Stimulated activated CD8-positive, alpha-beta memory T cell treated with anti-CD3 and anti-CD28 coated beads, Interleukin-12 subunit alpha, Interleukin-12 subunit beta, amount 100 ng/mL, for 24 hours (primary cell): ENCODE data around the gene GHRL.

Source experiments
- DNase-seq: peaks from one replicate; pipeline ENCODE4 v3.0.0-alpha.2; 2020; ENCODE audit errors: extremely low read depth

Gene GHRL

GRCh38 chr3:10244009-10244408, 48.7 kb downstream of the GHRL start:
- DNase-seq = no peak

GRCh38 chr3:10242182-10243065, 50.3 kb downstream of the GHRL start:
- no peak for DNase-seq

GRCh38 chr3:10240799-10241198, 51.9 kb downstream of the GHRL start:
- no peak for DNase-seq

- no peak for DNase-seq
Observed at GRCh38 chr3:10238345-10239183, 54.2 kb downstream of the GHRL start.
